Kidney epithelial cell (primary cell): ENCODE data around the gene MBP. TPM values are rescaled to one million over a fixed set of nuclear protein-coding genes. Genes with fewer than 3 reads are reported as not detected.
"Not testable (repeated sequence)": the region's sequence is repeated elsewhere in the genome, so short reads cannot be mapped to it uniquely, and the experiment has no call there.

ENCODE experiments used
- DNase-seq: peaks from one replicate; pipeline ENCODE4 v3.0.0-alpha.2; 2010; ENCODE audit warnings: low read depth
- H3K27me3 ChIP-seq: 2 replicates; pipeline ENCODE4 v1.6.0; 2011; ENCODE audit warnings: low read length; ENCODE audit not compliant: control insufficient read depth, insufficient read depth
- H3K36me3 ChIP-seq: 2 replicates; pipeline ENCODE4 v1.5.1; 2011; ENCODE audit warnings: low read length; ENCODE audit not compliant: control insufficient read depth, insufficient read depth
- H3K4me3 ChIP-seq: 2 replicates; pipeline ENCODE4 v1.5.1; 2011; ENCODE audit warnings: low read depth, mild to moderate bottlenecking, control low read depth, low read length
- CTCF ChIP-seq: IDR thresholded peaks from 2 replicates; pipeline ENCODE4 v1.5.1; 2011; ENCODE audit warnings: mild to moderate bottlenecking, moderate library complexity, low read length, control low read depth, inconsistent platforms; ENCODE audit not compliant: insufficient read depth, poor library complexity, severe bottlenecking
- total RNA-seq: library from RNA; depleted of rRNA; stranded (reverse); fragments of >200 nt; gene quantifications from 2 replicates; pipeline ENCODE4 v1.2.3, GENCODE V29; 2015

MBP gene
- total RNA-seq, 1 donor from 2014 or later = 29.1 TPM

- DNase-seq = no peak
- Histone ChIP-seq H3K27me3 (no peaks in the 10 kb centered on the region), H3K4me3 (no peak overlapping the region), H3K36me3 (peaks cover 1% of the 10 kb centered on the region)
- TF ChIP-seq CTCF = no peak
Observed at GRCh38 chr18:76952747-76953146, 179.8 kb downstream of the MBP start.

- Histone ChIP-seq H3K36me3 (peaks cover 1% of the 10 kb centered on the region), H3K27me3 (no peaks in the 10 kb centered on the region), H3K4me3 (no peak overlapping the region)
- no peak for TF ChIP-seq CTCF
- peak; percentile 16 for DNase-seq
Observed at GRCh38 chr18:76951456-76952247, 180.9 kb downstream of the MBP start.

GRCh38 chr18:76948345-76948744, 184.2 kb downstream of the MBP start:
- DNase-seq = no peak
- Histone ChIP-seq H3K36me3 (peaks cover 1% of the 10 kb centered on the region), H3K4me3 (no peak overlapping the region), H3K27me3 (no peaks in the 10 kb centered on the region)
- no peak for TF ChIP-seq CTCF

GRCh38 chr18:76944346-76944745, 188.2 kb downstream of the MBP start:
- H3K36me3 ChIP-seq, DNase-seq, H3K4me3 ChIP-seq, H3K27me3 ChIP-seq: not testable (repeated sequence)

GRCh38 chr18:76943542-76944339, 188.8 kb downstream of the MBP start:
- no peaks in the 10 kb centered on the region for H3K27me3 ChIP-seq
- TF ChIP-seq CTCF = no peak
- no peaks in the 10 kb centered on the region for H3K36me3 ChIP-seq
- H3K4me3 ChIP-seq = no peak overlapping the region
- no peak for DNase-seq

GRCh38 chr18:76941284-76941683, 191.3 kb downstream of the MBP start:
- DNase-seq = no peak
- Histone ChIP-seq H3K27me3 (no peaks in the 10 kb centered on the region), H3K4me3 (no peak overlapping the region), H3K36me3 (peaks cover 1% of the 10 kb centered on the region)
- TF ChIP-seq CTCF = no peak
